GM21717 (cell line): ENCODE measurements around the gene CTR9.
"Not testable (repeated sequence)": the region's sequence is repeated elsewhere in the genome, so short reads cannot be mapped to it uniquely, and the experiment has no call there.

Source experiments
- ATAC-seq: cut with Tn5 transposase; IDR thresholded peaks from one replicate; pipeline ENCODE4 v1.9.1; 2021; ENCODE audit warnings: mild to moderate bottlenecking, moderate library complexity; ENCODE audit not compliant: unreplicated experiment

The CTR9 gene

GRCh38 chr11:10813945-10814344 is 62.9 kb downstream of the CTR9 start:
- ATAC-seq = no peak

- no peak for ATAC-seq
Measured at GRCh38 chr11:10818594-10818993, 67.5 kb downstream of the CTR9 start.

GRCh38 chr11:10822491-10822890 is 71.4 kb downstream of the CTR9 start:
- ATAC-seq = not testable (repeated sequence)

GRCh38 chr11:10823152-10823579 is 72.1 kb downstream of the CTR9 start:
- ATAC-seq = no peak

GRCh38 chr11:10824888-10825287 is 73.8 kb downstream of the CTR9 start:
- no peak for ATAC-seq

GRCh38 chr11:10828402-10828801 is 77.4 kb downstream of the CTR9 start:
- no peak for ATAC-seq

- ATAC-seq = no peak
Measured at GRCh38 chr11:10829139-10829538, 78.1 kb downstream of the CTR9 start.
